Ishikawa (cell line): ENCODE results near the gene DPP4.

ENCODE experiments used
- CEBPB ChIP-seq: IDR thresholded peaks from 2 replicates; pipeline ENCODE4 v1.6.1; 2012
- CREB1 ChIP-seq: IDR thresholded peaks from 2 replicates; pipeline ENCODE4 v1.6.1; 2012; ENCODE audit warnings: low read depth
- EP300 ChIP-seq: IDR thresholded peaks from 2 replicates; pipeline ENCODE4 v1.6.1; 2012; ENCODE audit warnings: borderline replicate concordance
- RAD21 ChIP-seq: IDR thresholded peaks from 2 replicates; pipeline ENCODE4 v1.6.1; 2012; ENCODE audit warnings: low read depth
- TAF1 ChIP-seq: IDR thresholded peaks from 2 replicates; pipeline ENCODE4 v1.6.1; 2012; ENCODE audit warnings: low read depth, mild to moderate bottlenecking
- TCF12 ChIP-seq: IDR thresholded peaks from 2 replicates; pipeline ENCODE4 v1.6.1; 2012; ENCODE audit warnings: low read depth
- YY1 ChIP-seq: IDR thresholded peaks from 2 replicates; pipeline ENCODE4 v1.6.1; 2012; ENCODE audit warnings: low read depth
- ZBTB7A ChIP-seq: IDR thresholded peaks from 2 replicates; pipeline ENCODE4 v1.6.1; 2012; ENCODE audit warnings: low read depth
- TF ChIP-seq, protein P1 (sequence below): IDR thresholded peaks from 2 replicates; pipeline ENCODE4 v1.6.1; 2012; ENCODE audit warnings: low read depth, mild to moderate bottlenecking

DNA sequence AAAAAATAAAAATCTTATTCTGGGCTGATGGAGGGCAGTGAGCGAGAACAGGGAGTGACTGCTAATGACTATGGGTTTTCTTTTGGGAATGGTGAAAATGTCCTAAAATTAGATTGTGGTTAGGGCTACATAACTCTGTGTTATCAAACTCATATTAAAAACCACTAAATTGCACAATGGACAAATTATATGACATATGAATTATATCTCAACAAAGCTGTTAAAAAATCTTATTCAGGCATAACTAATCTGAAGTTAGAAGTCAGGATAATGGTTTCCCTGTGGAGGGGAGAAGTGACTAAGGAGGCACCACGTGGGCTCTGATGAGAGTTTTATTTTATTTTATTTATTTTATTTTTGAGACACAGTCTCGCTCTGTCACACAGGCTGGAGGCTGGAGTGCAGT, 32.1 kb upstream of the DPP4 start:
- no peak for TF ChIP-seq CREB1
- TF ChIP-seq RAD21 = no peak
- TF ChIP-seq, protein P1, sequence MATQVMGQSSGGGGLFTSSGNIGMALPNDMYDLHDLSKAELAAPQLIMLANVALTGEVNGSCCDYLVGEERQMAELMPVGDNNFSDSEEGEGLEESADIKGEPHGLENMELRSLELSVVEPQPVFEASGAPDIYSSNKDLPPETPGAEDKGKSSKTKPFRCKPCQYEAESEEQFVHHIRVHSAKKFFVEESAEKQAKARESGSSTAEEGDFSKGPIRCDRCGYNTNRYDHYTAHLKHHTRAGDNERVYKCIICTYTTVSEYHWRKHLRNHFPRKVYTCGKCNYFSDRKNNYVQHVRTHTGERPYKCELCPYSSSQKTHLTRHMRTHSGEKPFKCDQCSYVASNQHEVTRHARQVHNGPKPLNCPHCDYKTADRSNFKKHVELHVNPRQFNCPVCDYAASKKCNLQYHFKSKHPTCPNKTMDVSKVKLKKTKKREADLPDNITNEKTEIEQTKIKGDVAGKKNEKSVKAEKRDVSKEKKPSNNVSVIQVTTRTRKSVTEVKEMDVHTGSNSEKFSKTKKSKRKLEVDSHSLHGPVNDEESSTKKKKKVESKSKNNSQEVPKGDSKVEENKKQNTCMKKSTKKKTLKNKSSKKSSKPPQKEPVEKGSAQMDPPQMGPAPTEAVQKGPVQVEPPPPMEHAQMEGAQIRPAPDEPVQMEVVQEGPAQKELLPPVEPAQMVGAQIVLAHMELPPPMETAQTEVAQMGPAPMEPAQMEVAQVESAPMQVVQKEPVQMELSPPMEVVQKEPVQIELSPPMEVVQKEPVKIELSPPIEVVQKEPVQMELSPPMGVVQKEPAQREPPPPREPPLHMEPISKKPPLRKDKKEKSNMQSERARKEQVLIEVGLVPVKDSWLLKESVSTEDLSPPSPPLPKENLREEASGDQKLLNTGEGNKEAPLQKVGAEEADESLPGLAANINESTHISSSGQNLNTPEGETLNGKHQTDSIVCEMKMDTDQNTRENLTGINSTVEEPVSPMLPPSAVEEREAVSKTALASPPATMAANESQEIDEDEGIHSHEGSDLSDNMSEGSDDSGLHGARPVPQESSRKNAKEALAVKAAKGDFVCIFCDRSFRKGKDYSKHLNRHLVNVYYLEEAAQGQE = no peak
- no peak for TF ChIP-seq EP300
- no peak for TF ChIP-seq TAF1
- TF ChIP-seq YY1 = no peak
- no peak for TF ChIP-seq ZBTB7A
- no peak for TF ChIP-seq CEBPB
- no peak for TF ChIP-seq TCF12
